Stomach (tissue), 4 donors: Measurements from ENCODE around the gene STXBP6.

Source experiments
- POLR2A ChIP-seq, 4 donors: fragments of 450-650 bp; IDR thresholded peaks; one replicate each; pipeline ENCODE4 v1.6.1; 2016; ENCODE audit warnings: antibody characterized with exemption in 4 of 4, control low read depth in 2 of 4, mild to moderate bottlenecking in 1 of 4, moderate library complexity in 1 of 4
- POLR2AphosphoS5 ChIP-seq, 3 donors: sonication (generic); formaldehyde crosslinking; IDR thresholded peaks; one replicate each; pipeline ENCODE4 v1.6.1; 2016; ENCODE audit warnings: antibody characterized with exemption in 3 of 3
- TF ChIP-seq, protein P1 (sequence below), 7 experiments: fragments of 450-650 bp in 4 of 7; fragments of 200-600 bp in 3 of 7; sonication (generic) in 3 of 7; IDR thresholded peaks; one replicate each; pipeline ENCODE4 v1.5.1; 2016 to 2019; ENCODE audit warnings: antibody characterized with exemption in 7 of 7, control low read depth in 2 of 7, mild to moderate bottlenecking in 1 of 7

GRCh38 chr14:24947131-24947530, 102.8 kb downstream of the STXBP6 start:
- TF ChIP-seq, protein P1, sequence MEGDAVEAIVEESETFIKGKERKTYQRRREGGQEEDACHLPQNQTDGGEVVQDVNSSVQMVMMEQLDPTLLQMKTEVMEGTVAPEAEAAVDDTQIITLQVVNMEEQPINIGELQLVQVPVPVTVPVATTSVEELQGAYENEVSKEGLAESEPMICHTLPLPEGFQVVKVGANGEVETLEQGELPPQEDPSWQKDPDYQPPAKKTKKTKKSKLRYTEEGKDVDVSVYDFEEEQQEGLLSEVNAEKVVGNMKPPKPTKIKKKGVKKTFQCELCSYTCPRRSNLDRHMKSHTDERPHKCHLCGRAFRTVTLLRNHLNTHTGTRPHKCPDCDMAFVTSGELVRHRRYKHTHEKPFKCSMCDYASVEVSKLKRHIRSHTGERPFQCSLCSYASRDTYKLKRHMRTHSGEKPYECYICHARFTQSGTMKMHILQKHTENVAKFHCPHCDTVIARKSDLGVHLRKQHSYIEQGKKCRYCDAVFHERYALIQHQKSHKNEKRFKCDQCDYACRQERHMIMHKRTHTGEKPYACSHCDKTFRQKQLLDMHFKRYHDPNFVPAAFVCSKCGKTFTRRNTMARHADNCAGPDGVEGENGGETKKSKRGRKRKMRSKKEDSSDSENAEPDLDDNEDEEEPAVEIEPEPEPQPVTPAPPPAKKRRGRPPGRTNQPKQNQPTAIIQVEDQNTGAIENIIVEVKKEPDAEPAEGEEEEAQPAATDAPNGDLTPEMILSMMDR (IDR thresholded peaks at IDR 0.05) = no peak
- TF ChIP-seq POLR2A (IDR thresholded peaks at IDR 0.05) = no peak
- no peak for TF ChIP-seq POLR2AphosphoS5 (IDR thresholded peaks at IDR 0.05)
